ENCODE data around the gene EGFL8. TPM values are rescaled to one million over a fixed set of nuclear protein-coding genes. Genes with fewer than 3 reads are reported as not detected.
A peak's percentile ranks its signal among the peaks of the same experiment; 100 is the strongest.

Gene EGFL8
- total RNA-seq, 2 donors from 2014 or later = 5.7 to 6.9 TPM

DNA sequence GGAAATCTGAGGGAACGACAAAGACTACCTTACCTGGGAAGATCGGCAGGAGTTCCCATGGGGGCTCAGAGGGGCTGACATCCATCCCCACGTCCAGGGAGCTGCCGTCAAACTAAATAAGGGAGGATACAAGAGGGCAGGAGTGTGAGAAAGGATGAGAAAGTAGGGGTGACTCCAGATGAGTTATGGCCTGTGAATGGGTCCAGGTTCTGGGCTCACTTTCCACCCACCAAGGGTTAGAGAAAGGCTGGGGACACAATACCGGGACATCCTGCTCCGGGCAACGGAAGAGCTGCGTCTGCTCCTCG, 37.0 kb upstream of the EGFL8 start:
- DNase-seq (no peak), ATAC-seq (no peak)
- Histone ChIP-seq H3K36me3 (replicated peaks in 1 of 2; ENCODE audit: insufficient read depth in 1 of 2, low read depth in 2 of 2) (peaks cover 0 to 3% of the 10 kb centered on the region in 2 donors), H3K4me3 (peak overlapping the region; percentile 72 to 88), H3K9me3 (no peaks in the 10 kb centered on the region), H3K27me3 (no peaks in the 10 kb centered on the region), H3K27ac (peak overlapping the region; percentile 23 to 86 (median 74)), H3K4me1 (peaks cover 38% of the 10 kb centered on the region)
- intact Hi-C loops (cut with DNase I) = no loop called here
- TF ChIP-seq POLR2A (IDR thresholded peaks at IDR 0.05) = no peak
- TF ChIP-seq, protein P1, sequence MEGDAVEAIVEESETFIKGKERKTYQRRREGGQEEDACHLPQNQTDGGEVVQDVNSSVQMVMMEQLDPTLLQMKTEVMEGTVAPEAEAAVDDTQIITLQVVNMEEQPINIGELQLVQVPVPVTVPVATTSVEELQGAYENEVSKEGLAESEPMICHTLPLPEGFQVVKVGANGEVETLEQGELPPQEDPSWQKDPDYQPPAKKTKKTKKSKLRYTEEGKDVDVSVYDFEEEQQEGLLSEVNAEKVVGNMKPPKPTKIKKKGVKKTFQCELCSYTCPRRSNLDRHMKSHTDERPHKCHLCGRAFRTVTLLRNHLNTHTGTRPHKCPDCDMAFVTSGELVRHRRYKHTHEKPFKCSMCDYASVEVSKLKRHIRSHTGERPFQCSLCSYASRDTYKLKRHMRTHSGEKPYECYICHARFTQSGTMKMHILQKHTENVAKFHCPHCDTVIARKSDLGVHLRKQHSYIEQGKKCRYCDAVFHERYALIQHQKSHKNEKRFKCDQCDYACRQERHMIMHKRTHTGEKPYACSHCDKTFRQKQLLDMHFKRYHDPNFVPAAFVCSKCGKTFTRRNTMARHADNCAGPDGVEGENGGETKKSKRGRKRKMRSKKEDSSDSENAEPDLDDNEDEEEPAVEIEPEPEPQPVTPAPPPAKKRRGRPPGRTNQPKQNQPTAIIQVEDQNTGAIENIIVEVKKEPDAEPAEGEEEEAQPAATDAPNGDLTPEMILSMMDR (IDR thresholded peaks at IDR 0.05) = no peak
- WGBS, 2 donors = 6 to 8% methylated on average over 8 to 9 of the region's 9 CpGs

DNA sequence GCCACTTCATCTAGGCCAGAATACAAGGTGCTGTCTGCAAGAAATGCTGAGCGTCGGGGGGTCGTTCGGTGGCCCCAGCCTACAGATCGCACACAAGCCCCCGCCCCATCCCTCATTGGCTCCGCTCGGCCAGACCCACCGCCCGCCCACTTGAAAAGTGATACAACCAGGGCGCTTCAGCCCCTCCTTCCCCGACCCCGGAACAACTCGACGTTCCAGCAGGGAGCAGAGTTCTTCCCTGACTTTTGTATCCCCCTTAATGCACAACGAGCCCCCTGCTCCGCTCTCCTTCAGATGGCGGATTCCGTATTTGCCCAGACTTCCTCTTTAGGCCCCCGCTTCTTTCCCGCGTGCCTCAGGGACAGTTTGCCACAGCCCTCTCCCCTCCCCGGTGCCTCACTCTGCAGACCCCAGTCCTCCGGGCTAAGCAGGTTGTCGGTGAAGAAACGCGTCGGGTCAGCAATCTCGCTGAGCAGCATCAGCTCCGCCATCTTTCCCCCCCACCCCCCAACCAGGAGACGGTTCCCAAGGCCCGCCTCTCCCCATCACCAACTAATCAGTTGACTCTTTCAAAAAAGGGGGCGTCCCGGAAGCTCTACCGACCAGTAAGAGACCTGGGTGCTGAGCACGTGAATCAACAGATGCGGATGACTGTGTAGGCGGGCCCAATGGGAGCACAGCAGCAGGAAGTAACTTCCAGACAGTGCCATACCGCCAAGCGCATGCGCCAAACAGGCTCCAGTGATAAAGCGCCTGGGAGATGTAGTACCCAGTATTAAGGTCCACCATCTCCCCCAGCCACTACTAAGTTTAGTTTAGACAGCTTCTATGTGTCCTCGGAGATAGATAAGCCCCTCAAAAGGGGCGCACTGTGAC, 36.4 kb upstream of the EGFL8 start, which contains the start of gene ATF6B:
Gene ATF6B, minus strand, starts transcription at position 530 of the 876 bp plus-strand sequence. Its CDS starts 39 bp downstream, at position 491.
- peak in 2 of 3 donors; percentile 76 to 81 for TF ChIP-seq POLR2A (IDR thresholded peaks at IDR 0.05)
- TF ChIP-seq, protein P1 (IDR thresholded peaks at IDR 0.05) = no peak
- peak; percentile 91 for ATAC-seq
- Histone ChIP-seq H3K27ac (peak within 1 kb of the TSS; percentile 68 to 95 (median 86)), H3K9me3 (no peaks in the 10 kb centered on the region), H3K4me1 (peaks cover 38% of the 10 kb centered on the region), H3K27me3 (no peaks in the 10 kb centered on the region), H3K4me3 (peak within 1 kb of the TSS; percentile 72 to 88), H3K36me3 (replicated peaks in 1 of 2; ENCODE audit: insufficient read depth in 1 of 2, low read depth in 2 of 2) (peaks cover 0 to 3% of the 10 kb centered on the region in 2 donors)
- intact Hi-C loops (cut with DNase I) = no loop called here
- WGBS, 2 donors = 1% methylated on average over 35 to 44 of the region's 44 CpGs
- DNase-seq = peak; percentile 98 to 100 (median 100)

DNA sequence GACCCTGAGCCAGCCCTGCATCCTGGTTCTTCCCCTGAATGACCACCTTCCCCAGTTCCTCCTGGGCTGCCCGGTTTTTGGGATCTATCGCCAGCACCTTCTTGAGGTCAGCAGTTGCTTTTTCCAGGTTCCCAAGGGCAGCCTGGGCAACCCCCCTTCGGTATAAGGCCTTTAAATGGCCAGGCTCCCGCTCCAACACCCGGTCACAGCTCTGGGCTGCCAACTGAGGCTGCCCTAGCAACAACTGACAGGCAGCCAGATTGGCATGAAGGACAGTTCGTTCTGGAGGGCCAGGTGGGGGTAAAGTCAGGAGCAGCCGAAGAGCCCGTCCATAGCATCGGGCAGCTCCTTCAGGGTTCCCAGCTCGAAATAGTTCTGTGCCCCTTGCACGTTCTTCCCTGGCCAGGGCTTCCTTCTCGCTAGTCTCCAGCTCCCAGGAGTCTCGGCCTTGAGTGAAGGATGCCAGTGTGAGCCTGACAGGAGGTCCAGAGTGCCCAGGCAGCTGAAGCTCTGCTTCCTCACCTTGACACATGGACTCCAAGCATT, 35.6 kb upstream of the EGFL8 start:
- TF ChIP-seq, protein P1 (IDR thresholded peaks at IDR 0.05) = no peak
- no peak for TF ChIP-seq POLR2A (IDR thresholded peaks at IDR 0.05)
- ATAC-seq = no peak
- peaks cover 0 to 3% of the 10 kb centered on the region in 2 donors for H3K36me3 ChIP-seq (replicated peaks in 1 of 2; ENCODE audit: insufficient read depth in 1 of 2, low read depth in 2 of 2)
- H3K4me3 ChIP-seq = peak overlapping the region in 1 of 2 donors; percentile 40
- WGBS, 2 donors = 75 to 78% methylated on average over 11 to 13 of the region's 13 CpGs
- no peak for DNase-seq
- peaks cover 38% of the 10 kb centered on the region for H3K4me1 ChIP-seq
- peak overlapping the region in 3 of 4 donors; percentile 78 to 95 (median 93) for H3K27ac ChIP-seq
- no peaks in the 10 kb centered on the region for H3K27me3 ChIP-seq
- intact Hi-C loops (cut with DNase I) = no loop called here
- no peaks in the 10 kb centered on the region for H3K9me3 ChIP-seq

DNA sequence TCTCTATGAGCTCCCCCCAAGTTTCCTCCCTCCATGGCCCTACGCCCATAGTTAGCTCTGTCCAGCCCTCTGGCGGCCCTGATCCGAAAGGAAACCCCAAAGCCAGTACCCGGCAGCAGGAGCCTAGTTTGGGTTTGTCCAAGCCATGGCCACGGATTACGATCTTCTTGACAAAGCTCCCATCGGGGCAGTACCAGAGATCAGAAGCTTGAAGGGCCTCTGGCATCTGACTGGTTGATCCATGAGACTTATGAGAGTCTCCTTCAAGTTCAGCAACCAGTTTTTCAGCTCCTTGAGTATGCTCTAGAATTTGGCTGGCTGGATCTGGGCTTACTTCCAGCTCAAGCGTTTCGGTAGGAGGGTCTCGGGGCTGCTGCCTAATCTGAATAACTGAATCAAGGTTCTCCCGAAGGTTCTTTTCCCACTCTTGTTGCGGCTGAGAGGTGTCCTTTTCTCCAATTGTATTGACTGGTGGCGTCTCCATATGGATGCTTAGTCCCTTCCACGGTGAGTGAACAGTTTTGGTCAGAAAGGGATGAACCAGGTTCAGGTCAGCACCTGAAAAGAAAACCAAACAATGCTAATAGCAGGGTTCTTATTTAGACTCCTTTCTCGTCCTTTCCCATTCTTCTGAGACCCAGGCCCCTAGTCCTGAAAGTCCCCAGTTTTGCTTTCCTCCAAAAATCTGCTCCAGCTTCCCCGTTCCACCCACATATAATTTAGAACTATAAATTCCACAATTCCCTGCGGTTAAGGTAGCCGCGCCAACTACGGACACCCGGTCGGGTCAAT, 34.9 kb upstream of the EGFL8 start:
- Histone ChIP-seq H3K4me3 (peak overlapping the region; percentile 10 to 40), H3K9me3 (no peaks in the 10 kb centered on the region), H3K4me1 (peaks cover 38% of the 10 kb centered on the region), H3K27me3 (no peaks in the 10 kb centered on the region), H3K27ac (peak overlapping the region; percentile 78 to 95 (median 86)), H3K36me3 (replicated peaks in 1 of 2; ENCODE audit: insufficient read depth in 1 of 2, low read depth in 2 of 2) (peaks cover 0 to 3% of the 10 kb centered on the region in 2 donors)
- TF ChIP-seq, protein P1 (IDR thresholded peaks at IDR 0.05) = no peak
- no peak for TF ChIP-seq POLR2A (IDR thresholded peaks at IDR 0.05)
- ATAC-seq (peak; percentile 58), DNase-seq (no peak)
- WGBS, 2 donors = 11 to 28% methylated on average over 16 to 22 of the region's 22 CpGs
- intact Hi-C loops (cut with DNase I) = no loop called here
